ENCODE data around the gene TMEM144.

DNA sequence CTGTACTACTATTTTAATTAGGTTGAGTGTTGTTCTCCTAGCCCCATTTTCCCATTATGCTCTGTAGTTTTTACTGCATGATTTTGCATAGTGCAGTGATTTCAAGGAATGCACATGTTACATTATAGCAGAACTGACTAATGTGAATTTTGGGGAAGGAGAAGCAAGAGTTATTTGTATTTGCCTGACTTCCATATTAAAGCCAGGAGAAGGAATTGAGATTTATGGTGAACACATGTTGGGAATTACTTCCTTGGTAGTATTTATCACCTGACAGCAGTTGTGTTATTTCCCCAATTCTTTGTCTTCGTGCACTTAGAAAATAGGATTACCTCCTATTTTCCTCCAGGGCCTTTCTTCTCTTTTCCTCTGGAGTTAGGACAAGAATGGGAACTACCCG is 3.2 kb downstream of the TMEM144 start:
- no peak for TF ChIP-seq EZH2 (IDR thresholded peaks at IDR 0.05; ENCODE audit: insufficient read depth, poor library complexity, severe bottlenecking)
- TF ChIP-seq EZH2phosphoT487 (IDR thresholded peaks at IDR 0.05; ENCODE audit: insufficient read depth, low read depth), result no peak

All from GM23248 (cell line).